Activated CD8-positive, alpha-beta T cell treated with anti-CD3 and anti-CD28 coated beads, Interleukin-2, amount 10 ng/mL, durations not matched to agents 7 days and 5 days (primary cell): ENCODE results near the gene PCDHB11. TPM values are rescaled to one million over a fixed set of nuclear protein-coding genes. Genes with fewer than 3 reads are reported as not detected.

Source experiments
- total RNA-seq, 2 experiments: library from RNA; stranded (reverse); gene quantifications; one replicate each; pipeline ENCODE4 v1.2.3, GENCODE V29; 2021

Gene PCDHB11
- total RNA-seq, 2 experiments from 2014 or later: not detected

Other genes starting within 250 kb of the PCDHB11 start
- gene PCDHAC2, start 233.2 kb upstream of the PCDHB11 start, total RNA-seq: not detected
- not detected for gene PCDHB1, start 148.3 kb upstream of the PCDHB11 start, total RNA-seq
- gene PCDHB2, start 105.0 kb upstream of the PCDHB11 start, total RNA-seq: not detected
- gene PCDHB3, start 99.2 kb upstream of the PCDHB11 start, total RNA-seq: not detected
- gene PCDHB4, start 77.8 kb upstream of the PCDHB11 start, total RNA-seq: not detected
- gene PCDHB5, start 64.4 kb upstream of the PCDHB11 start, total RNA-seq: not detected
- not detected for gene PCDHB6, start 49.6 kb upstream of the PCDHB11 start, total RNA-seq
- gene PCDHB7, start 27.0 kb upstream of the PCDHB11 start, total RNA-seq: not detected
- gene PCDHB8, start 21.8 kb upstream of the PCDHB11 start, total RNA-seq: not detected
- not detected for gene PCDHB16, start 17.2 kb upstream of the PCDHB11 start, total RNA-seq
- not detected for gene PCDHB9, start 12.5 kb upstream of the PCDHB11 start, total RNA-seq
- gene PCDHB10, start 7.3 kb upstream of the PCDHB11 start, total RNA-seq: not detected
- not detected for gene PCDHB12, start 9.1 kb downstream of the PCDHB11 start, total RNA-seq
- gene PCDHB13, start 14.3 kb downstream of the PCDHB11 start, total RNA-seq: not detected
- not detected for gene PCDHB14, start 23.7 kb downstream of the PCDHB11 start, total RNA-seq
- not detected for gene PCDHB15, start 45.8 kb downstream of the PCDHB11 start, total RNA-seq
- under 1 TPM; 0.39 to 0.84 TPM for gene SLC25A2, start 104.4 kb downstream of the PCDHB11 start, total RNA-seq
- gene TAF7, start 121.2 kb downstream of the PCDHB11 start, total RNA-seq: 10 to 100 TPM; 65.5 to 67.0 TPM
- not detected for gene PCDHGA1, start 130.9 kb downstream of the PCDHB11 start, total RNA-seq
- gene PCDHGA2, start 139.1 kb downstream of the PCDHB11 start, total RNA-seq: not detected
- not detected for gene PCDHGA3, start 144.2 kb downstream of the PCDHB11 start, total RNA-seq
- gene PCDHGB1, start 150.5 kb downstream of the PCDHB11 start, total RNA-seq: not detected
- gene PCDHGA4, start 155.4 kb downstream of the PCDHB11 start, total RNA-seq: under 1 TPM in 1 of 2 experiments, not detected in 1; 0.10 TPM
- gene PCDHGB2, start 160.4 kb downstream of the PCDHB11 start, total RNA-seq: under 1 TPM; 0.13 TPM
- gene PCDHGA5, start 164.5 kb downstream of the PCDHB11 start, total RNA-seq: under 1 TPM; 0.05 to 0.11 TPM
- under 1 TPM; 0.16 to 0.26 TPM for gene PCDHGB3, start 170.6 kb downstream of the PCDHB11 start, total RNA-seq
- gene PCDHGA6, start 174.3 kb downstream of the PCDHB11 start, total RNA-seq: under 1 TPM; 0.08 to 0.11 TPM
- gene PCDHGA7, start 183.1 kb downstream of the PCDHB11 start, total RNA-seq: not detected
- gene PCDHGB4, start 188.1 kb downstream of the PCDHB11 start, total RNA-seq: not detected
- not detected for gene PCDHGA8, start 193.0 kb downstream of the PCDHB11 start, total RNA-seq
- gene PCDHGB5, start 198.3 kb downstream of the PCDHB11 start, total RNA-seq: under 1 TPM in 1 of 2 experiments, not detected in 1; 0.16 TPM
- gene PCDHGA9, start 203.2 kb downstream of the PCDHB11 start, total RNA-seq: under 1 TPM in 1 of 2 experiments, not detected in 1; 0.08 TPM
- gene PCDHGB6, start 208.4 kb downstream of the PCDHB11 start, total RNA-seq: not detected
- not detected for gene PCDHGA10, start 213.4 kb downstream of the PCDHB11 start, total RNA-seq
- gene PCDHGB7, start 218.1 kb downstream of the PCDHB11 start, total RNA-seq: not detected
- under 1 TPM in 1 of 2 experiments, not detected in 1; 0.05 TPM for gene PCDHGA11, start 221.4 kb downstream of the PCDHB11 start, total RNA-seq
- not detected for gene PCDHGA12, start 230.9 kb downstream of the PCDHB11 start, total RNA-seq